BE2C (cell line): ENCODE results near the gene ZPLD1.

Source experiments
- DNase-seq: peaks from one replicate; pipeline ENCODE4 v3.0.0-alpha.2; 2020
- H3K27me3 ChIP-seq: fragments of 250-450 bp; sonication (Bioruptor Pico); 2 replicates; pipeline ENCODE4 v1.5.1; 2020; ENCODE audit warnings: mild to moderate bottlenecking
- H3K36me3 ChIP-seq: fragments of 250-450 bp; sonication (Bioruptor Pico); 2 replicates; pipeline ENCODE4 v1.5.1; 2020; ENCODE audit warnings: mild to moderate bottlenecking
- H3K4me1 ChIP-seq: fragments of 250-450 bp; sonication (Bioruptor Pico); 2 replicates; pipeline ENCODE4 v1.5.1; 2020
- H3K4me3 ChIP-seq: 2 replicates; pipeline ENCODE4 v1.5.1; 2011; ENCODE audit warnings: low read depth, low read length
- H3K9me3 ChIP-seq: fragments of 250-450 bp; sonication (Bioruptor Pico); 2 replicates; pipeline ENCODE4 v1.5.1; 2020
- TF ChIP-seq, protein P1 (sequence below): IDR thresholded peaks from 2 replicates; pipeline ENCODE4 v1.5.1; 2012; ENCODE audit warnings: mild to moderate bottlenecking, low read depth, low read length

ZPLD1 gene

DNA sequence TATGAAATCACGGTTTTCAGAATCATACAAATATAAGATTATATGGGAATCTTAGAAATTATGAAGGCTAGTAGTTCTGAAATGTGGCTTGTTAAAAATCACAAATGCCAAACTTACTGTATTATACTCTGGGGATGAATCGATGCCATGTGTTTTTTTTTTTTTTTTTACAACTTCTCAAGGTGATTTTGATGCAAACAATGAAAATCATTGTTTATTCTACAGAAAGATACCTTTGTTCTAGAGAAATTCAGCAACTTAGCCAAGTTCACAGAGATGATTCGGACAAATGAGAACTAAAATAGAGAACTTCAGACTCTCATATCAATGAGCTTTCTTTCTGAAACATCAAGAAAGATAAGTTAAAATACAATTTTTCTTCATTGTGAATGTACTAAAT lies 92.0 kb downstream of the ZPLD1 start:
- Histone ChIP-seq H3K9me3 (no peaks in the 10 kb centered on the region), H3K36me3 (no peaks in the 10 kb centered on the region), H3K27me3 (no peaks in the 10 kb centered on the region), H3K4me1 (no peaks in the 10 kb centered on the region), H3K4me3 (no peak overlapping the region)
- DNase-seq = no peak
- TF ChIP-seq, protein P1, sequence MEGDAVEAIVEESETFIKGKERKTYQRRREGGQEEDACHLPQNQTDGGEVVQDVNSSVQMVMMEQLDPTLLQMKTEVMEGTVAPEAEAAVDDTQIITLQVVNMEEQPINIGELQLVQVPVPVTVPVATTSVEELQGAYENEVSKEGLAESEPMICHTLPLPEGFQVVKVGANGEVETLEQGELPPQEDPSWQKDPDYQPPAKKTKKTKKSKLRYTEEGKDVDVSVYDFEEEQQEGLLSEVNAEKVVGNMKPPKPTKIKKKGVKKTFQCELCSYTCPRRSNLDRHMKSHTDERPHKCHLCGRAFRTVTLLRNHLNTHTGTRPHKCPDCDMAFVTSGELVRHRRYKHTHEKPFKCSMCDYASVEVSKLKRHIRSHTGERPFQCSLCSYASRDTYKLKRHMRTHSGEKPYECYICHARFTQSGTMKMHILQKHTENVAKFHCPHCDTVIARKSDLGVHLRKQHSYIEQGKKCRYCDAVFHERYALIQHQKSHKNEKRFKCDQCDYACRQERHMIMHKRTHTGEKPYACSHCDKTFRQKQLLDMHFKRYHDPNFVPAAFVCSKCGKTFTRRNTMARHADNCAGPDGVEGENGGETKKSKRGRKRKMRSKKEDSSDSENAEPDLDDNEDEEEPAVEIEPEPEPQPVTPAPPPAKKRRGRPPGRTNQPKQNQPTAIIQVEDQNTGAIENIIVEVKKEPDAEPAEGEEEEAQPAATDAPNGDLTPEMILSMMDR = no peak

GRCh38 chr3:102528727-102529126 lies 93.9 kb downstream of the ZPLD1 start:
- H3K9me3 ChIP-seq = no peaks in the 10 kb centered on the region
- no peak for DNase-seq
- H3K27me3 ChIP-seq = no peaks in the 10 kb centered on the region
- TF ChIP-seq, protein P1 = no peak
- H3K4me1 ChIP-seq = no peaks in the 10 kb centered on the region
- H3K36me3 ChIP-seq = no peaks in the 10 kb centered on the region
- H3K4me3 ChIP-seq = no peak overlapping the region
